ENCODE data around the gene CDH5.

DNA sequence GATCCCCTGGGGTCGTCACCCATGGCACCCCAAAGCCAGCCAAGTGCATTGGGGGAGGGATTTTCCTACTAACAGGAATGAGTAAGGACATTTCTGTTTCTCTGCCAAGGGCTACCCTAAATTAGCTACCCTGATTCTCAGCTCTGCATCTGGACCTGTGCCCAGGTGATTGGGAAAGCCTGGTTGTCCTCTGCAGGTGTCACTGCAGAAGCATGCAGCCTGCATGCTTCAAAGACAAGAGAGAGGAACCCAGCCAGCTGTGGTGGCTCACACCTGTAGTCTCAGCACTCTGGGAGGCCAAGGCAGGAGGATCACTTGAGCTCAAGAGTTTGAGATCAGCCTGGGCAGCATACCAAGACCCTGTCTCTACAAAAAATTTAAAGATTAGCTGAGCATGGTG, 80.2 kb downstream of the CDH5 start:
- TF ChIP-seq RAD21 (IDR thresholded peaks at IDR 0.05; ENCODE audit: low read length) (no peak), JUND (IDR thresholded peaks at IDR 0.05) (no peak), SIN3A (IDR thresholded peaks at IDR 0.05; ENCODE audit: borderline replicate concordance, low read depth, low read length) (no peak), TAF1 (IDR thresholded peaks at IDR 0.05; ENCODE audit: borderline replicate concordance, low read depth, low read length) (no peak), FOSL2 (IDR thresholded peaks at IDR 0.05; ENCODE audit: borderline replicate concordance, low read depth) (no peak)
- TF ChIP-seq, protein P1, sequence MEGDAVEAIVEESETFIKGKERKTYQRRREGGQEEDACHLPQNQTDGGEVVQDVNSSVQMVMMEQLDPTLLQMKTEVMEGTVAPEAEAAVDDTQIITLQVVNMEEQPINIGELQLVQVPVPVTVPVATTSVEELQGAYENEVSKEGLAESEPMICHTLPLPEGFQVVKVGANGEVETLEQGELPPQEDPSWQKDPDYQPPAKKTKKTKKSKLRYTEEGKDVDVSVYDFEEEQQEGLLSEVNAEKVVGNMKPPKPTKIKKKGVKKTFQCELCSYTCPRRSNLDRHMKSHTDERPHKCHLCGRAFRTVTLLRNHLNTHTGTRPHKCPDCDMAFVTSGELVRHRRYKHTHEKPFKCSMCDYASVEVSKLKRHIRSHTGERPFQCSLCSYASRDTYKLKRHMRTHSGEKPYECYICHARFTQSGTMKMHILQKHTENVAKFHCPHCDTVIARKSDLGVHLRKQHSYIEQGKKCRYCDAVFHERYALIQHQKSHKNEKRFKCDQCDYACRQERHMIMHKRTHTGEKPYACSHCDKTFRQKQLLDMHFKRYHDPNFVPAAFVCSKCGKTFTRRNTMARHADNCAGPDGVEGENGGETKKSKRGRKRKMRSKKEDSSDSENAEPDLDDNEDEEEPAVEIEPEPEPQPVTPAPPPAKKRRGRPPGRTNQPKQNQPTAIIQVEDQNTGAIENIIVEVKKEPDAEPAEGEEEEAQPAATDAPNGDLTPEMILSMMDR (IDR thresholded peaks at IDR 0.05): no peak
- TF ChIP-seq, protein P2, sequence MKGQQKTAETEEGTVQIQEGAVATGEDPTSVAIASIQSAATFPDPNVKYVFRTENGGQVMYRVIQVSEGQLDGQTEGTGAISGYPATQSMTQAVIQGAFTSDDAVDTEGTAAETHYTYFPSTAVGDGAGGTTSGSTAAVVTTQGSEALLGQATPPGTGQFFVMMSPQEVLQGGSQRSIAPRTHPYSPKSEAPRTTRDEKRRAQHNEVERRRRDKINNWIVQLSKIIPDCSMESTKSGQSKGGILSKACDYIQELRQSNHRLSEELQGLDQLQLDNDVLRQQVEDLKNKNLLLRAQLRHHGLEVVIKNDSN (IDR thresholded peaks at IDR 0.05; ENCODE audit: borderline replicate concordance, low read depth): no peak
- TF ChIP-seq, protein P3, sequence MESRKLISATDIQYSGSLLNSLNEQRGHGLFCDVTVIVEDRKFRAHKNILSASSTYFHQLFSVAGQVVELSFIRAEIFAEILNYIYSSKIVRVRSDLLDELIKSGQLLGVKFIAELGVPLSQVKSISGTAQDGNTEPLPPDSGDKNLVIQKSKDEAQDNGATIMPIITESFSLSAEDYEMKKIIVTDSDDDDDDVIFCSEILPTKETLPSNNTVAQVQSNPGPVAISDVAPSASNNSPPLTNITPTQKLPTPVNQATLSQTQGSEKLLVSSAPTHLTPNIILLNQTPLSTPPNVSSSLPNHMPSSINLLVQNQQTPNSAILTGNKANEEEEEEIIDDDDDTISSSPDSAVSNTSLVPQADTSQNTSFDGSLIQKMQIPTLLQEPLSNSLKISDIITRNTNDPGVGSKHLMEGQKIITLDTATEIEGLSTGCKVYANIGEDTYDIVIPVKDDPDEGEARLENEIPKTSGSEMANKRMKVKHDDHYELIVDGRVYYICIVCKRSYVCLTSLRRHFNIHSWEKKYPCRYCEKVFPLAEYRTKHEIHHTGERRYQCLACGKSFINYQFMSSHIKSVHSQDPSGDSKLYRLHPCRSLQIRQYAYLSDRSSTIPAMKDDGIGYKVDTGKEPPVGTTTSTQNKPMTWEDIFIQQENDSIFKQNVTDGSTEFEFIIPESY (IDR thresholded peaks at IDR 0.05; ENCODE audit: borderline replicate concordance, low read depth): no peak
